ENCODE data around the gene RBP2. TPM values are rescaled to one million over a fixed set of nuclear protein-coding genes. Genes with fewer than 3 reads are reported as not detected.

Gene RBP2
- total RNA-seq, 4 donors from 2014 or later, result not detected

GRCh38 chr3:139470199-139470598 lies 6.1 kb downstream of the RBP2 start:
- TF ChIP-seq POLR2A (IDR thresholded peaks at IDR 0.05) (no peak), CTCF (IDR thresholded peaks at IDR 0.05) (no peak)
- Histone ChIP-seq H3K4me3 (no peak overlapping the region), H3K27me3 (no peaks in the 10 kb centered on the region), H3K9me3 (no peaks in the 10 kb centered on the region), H3K27ac (no peak overlapping the region), H3K4me1 (no peaks in the 10 kb centered on the region), H3K36me3 (no peaks in the 10 kb centered on the region)
- no peak for DNase-seq
- WGBS, 2 donors, result 82 to 91% methylated on average over 2 of the region's 2 CpGs
- intact Hi-C loops (cut with DNase I), result no loop called here

DNA sequence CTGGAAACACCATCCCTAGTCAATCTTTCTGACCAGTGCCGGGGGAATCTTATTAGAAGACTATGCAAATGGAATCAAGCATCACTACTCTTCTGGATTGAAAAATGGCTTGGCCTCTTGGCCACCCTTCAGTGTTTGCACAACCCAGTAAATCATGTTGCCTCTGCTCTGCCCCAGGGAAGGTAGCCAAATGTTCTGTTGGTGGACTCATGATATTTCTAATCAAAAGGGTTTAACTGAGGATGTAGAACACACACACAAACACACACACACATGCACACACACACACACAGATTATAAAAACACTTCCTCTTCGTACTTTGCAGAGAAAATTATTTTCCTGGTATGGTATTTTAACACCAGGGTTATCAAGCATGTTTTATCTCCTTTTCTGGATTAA lies 7.9 kb downstream of the RBP2 start:
- Histone ChIP-seq H3K4me1 (no peaks in the 10 kb centered on the region), H3K27me3 (no peaks in the 10 kb centered on the region), H3K4me3 (no peak overlapping the region), H3K36me3 (no peaks in the 10 kb centered on the region), H3K9me3 (no peaks in the 10 kb centered on the region), H3K27ac (no peak overlapping the region)
- DNase-seq, result no peak
- TF ChIP-seq CTCF (IDR thresholded peaks at IDR 0.05) (no peak), POLR2A (IDR thresholded peaks at IDR 0.05) (no peak)
- intact Hi-C loops (cut with DNase I), result no loop called here
- 68 to 83% methylated on average over 2 of the region's 2 CpGs for WGBS, 2 donors

DNA sequence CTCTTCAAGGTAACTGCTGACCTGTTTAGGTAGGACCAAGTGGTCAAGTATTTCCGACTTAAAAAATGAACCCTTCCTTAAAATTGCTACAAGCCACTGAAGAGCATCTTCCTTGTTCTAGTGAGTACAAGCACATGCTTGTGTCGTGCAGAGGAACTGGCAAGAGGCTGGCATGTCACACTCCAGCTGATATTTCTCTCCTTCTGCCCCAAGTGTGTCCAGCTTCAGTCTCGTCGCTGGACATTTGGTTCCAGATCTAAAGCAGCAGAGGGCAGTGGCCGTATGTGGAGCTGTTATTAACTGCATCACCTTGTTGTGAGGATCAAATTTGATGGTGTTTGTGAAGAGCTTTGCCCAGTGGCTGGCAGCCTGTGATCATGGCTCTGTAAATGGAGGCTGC lies 10.0 kb downstream of the RBP2 start:
- no peaks in the 10 kb centered on the region for H3K27me3 ChIP-seq
- no peaks in the 10 kb centered on the region for H3K9me3 ChIP-seq
- no peaks in the 10 kb centered on the region for H3K36me3 ChIP-seq
- no peak for DNase-seq
- H3K4me1 ChIP-seq, result peaks cover 0 to 4% (median 0%) of the 10 kb centered on the region in 3 donors
- TF ChIP-seq CTCF (IDR thresholded peaks at IDR 0.05) (no peak), POLR2A (IDR thresholded peaks at IDR 0.05) (no peak)
- intact Hi-C loops (cut with DNase I), result no loop called here
- H3K4me3 ChIP-seq, result no peak overlapping the region
- 85 to 90% methylated on average over 5 of the region's 5 CpGs for WGBS, 2 donors
- no peak overlapping the region for H3K27ac ChIP-seq

DNA sequence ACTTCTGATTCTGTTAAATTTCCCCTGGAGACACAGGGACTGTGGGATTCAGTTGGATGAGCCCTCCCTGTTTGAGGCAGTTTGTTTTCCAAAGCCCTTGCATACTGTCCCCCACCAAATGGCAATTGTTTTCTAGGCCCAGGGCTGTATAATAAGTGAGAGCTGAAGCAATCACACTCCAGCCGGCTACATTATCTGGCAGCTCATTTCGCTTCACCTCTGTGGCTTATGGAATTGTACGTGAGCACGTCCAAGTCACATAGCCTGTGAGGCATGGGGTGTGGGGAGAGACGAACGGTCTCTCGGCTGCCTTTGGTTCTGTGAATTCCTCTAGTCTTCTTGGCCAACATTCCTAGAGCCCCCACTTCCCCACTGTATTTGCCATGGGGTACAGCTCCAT lies 10.7 kb downstream of the RBP2 start:
- Histone ChIP-seq H3K27ac (no peak overlapping the region), H3K27me3 (no peaks in the 10 kb centered on the region), H3K9me3 (no peaks in the 10 kb centered on the region), H3K4me3 (no peak overlapping the region), H3K36me3 (no peaks in the 10 kb centered on the region), H3K4me1 (peaks cover 0 to 4% (median 0%) of the 10 kb centered on the region in 3 donors)
- intact Hi-C loops (cut with DNase I), result no loop called here
- TF ChIP-seq POLR2A (IDR thresholded peaks at IDR 0.05) (no peak), CTCF (IDR thresholded peaks at IDR 0.05) (no peak)
- 96 to 98% methylated on average over 6 to 7 of the region's 7 CpGs for WGBS, 2 donors
- no peak for DNase-seq

DNA sequence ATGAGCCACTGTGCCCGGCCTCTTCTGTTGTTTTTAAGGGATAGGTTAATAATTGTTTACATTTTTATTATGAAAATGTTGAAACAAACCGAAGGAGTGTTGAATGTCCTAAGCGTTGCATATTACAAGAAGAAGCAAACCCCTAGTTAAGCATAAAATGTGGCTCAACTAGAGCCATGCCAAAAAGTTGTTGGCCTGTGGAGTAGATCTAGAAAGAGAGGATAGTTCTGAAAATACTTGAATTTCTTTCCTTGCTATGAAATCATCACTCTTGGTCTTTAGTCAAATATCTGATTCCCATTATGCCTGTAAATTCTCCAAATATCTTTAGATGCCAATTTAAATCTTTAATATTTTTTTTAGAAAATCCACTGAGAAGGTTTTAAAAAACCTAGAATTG lies 12.8 kb downstream of the RBP2 start:
- no peaks in the 10 kb centered on the region for H3K27me3 ChIP-seq
- H3K9me3 ChIP-seq, result no peaks in the 10 kb centered on the region
- no peak for DNase-seq
- no peak overlapping the region for H3K4me3 ChIP-seq
- no peak for TF ChIP-seq POLR2A (IDR thresholded peaks at IDR 0.05)
- TF ChIP-seq CTCF (IDR thresholded peaks at IDR 0.05), result no peak
- intact Hi-C loops (cut with DNase I), result no loop called here
- H3K27ac ChIP-seq, result no peak overlapping the region
- H3K36me3 ChIP-seq, result no peaks in the 10 kb centered on the region
- peaks cover 0 to 4% (median 0%) of the 10 kb centered on the region in 3 donors for H3K4me1 ChIP-seq
- 61 to 72% methylated on average over 3 of the region's 3 CpGs for WGBS, 2 donors
